Astrocyte of the spinal cord (primary cell): ENCODE results near the gene ACAD8.
"Not testable (repeated sequence)": the region's sequence is repeated elsewhere in the genome, so short reads cannot be mapped to it uniquely, and the experiment has no call there.

Source experiments
- DNase-seq: peaks from one replicate; pipeline ENCODE4 v3.0.0; 2011; ENCODE audit warnings: low read depth, low spot score
- H3K4me3 ChIP-seq: 2 replicates; pipeline ENCODE4 v1.5.1; 2011; ENCODE audit warnings: low read depth, mild to moderate bottlenecking, low read length, moderate library complexity
- CTCF ChIP-seq: IDR thresholded peaks from 2 replicates; pipeline ENCODE4 v1.5.1; 2012; ENCODE audit warnings: low read depth, mild to moderate bottlenecking, low read length, inconsistent platforms
- in situ Hi-C: cut with HindIII; loops from 2 replicates; pipeline ENCODE4 v1.10.0; 2017; ENCODE audit warnings: low sequenced_read_pairs

ACAD8 gene

GRCh38 chr11:134246678-134247077 lies 6.7 kb upstream of the ACAD8 start:
- no peak overlapping the region for H3K4me3 ChIP-seq
- in situ Hi-C loops: no loop called here
- no peak for TF ChIP-seq CTCF
- DNase-seq: no peak

GRCh38 chr11:134248910-134249480 lies 4.4 kb upstream of the ACAD8 start:
- no peak overlapping the region for H3K4me3 ChIP-seq
- TF ChIP-seq CTCF: no peak
- in situ Hi-C loops: no loop called here
- DNase-seq: no peak

- in situ Hi-C loops: no loop called here
- DNase-seq: no peak
- H3K4me3 ChIP-seq: no peak overlapping the region
- no peak for TF ChIP-seq CTCF
Observed at GRCh38 chr11:134250246-134250645, 3.1 kb upstream of the ACAD8 start.

GRCh38 chr11:134250675-134251074 lies 2.7 kb upstream of the ACAD8 start:
- DNase-seq: no peak
- no peak for TF ChIP-seq CTCF
- H3K4me3 ChIP-seq: no peak overlapping the region
- in situ Hi-C loops: no loop called here

- no peak for DNase-seq
- in situ Hi-C loops: no loop called here
- peak overlapping the region; percentile 82 for H3K4me3 ChIP-seq
- no peak for TF ChIP-seq CTCF
Observed at GRCh38 chr11:134252346-134253187, 801 bp upstream of the ACAD8 start.

GRCh38 chr11:134254433-134255183 lies 1.2 kb downstream of the ACAD8 start:
- in situ Hi-C loops: no loop called here
- no peak for DNase-seq
- H3K4me3 ChIP-seq: peak overlapping the region; percentile 82
- no peak for TF ChIP-seq CTCF

GRCh38 chr11:134255184-134255561 lies 1.8 kb downstream of the ACAD8 start:
- H3K4me3 ChIP-seq, in situ Hi-C loops, DNase-seq: not testable (repeated sequence)
